LoVo (cell line): ENCODE results near the gene RSAD2.
"Not testable (repeated sequence)": the region's sequence is repeated elsewhere in the genome, so short reads cannot be mapped to it uniquely, and the experiment has no call there.

Source experiments
- DNase-seq: peaks from one replicate; pipeline ENCODE4 v3.0.0-alpha.2; 2016; ENCODE audit warnings: low spot score

Gene RSAD2

GRCh38 chr2:6877402-6878304, at the start of gene RSAD2:
TSS of gene RSAD2 (plus strand) at chr2:6877777. CDS start at chr2:6877801, 24 bp downstream.
- DNase-seq, result peak; percentile 66

DNA sequence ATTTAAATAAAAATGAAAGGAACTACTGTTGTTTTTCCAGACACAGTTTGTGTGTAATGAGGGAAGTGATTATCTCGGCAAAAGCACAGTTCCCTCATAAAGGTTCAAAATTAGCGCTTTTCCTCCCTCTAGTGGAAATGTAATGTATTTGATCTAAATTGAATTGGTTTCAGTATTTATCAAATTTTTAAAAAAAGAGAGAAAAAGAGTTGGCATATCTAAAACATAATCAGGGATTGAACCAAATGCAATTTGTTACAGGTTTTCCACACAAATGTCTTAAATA, 49.3 kb upstream of the RSAD2 start:
- DNase-seq, result no peak

- DNase-seq, result no peak
These were observed 46.3 kb upstream of the RSAD2 start for GRCh38 chr2:6831229-6831628.

DNA sequence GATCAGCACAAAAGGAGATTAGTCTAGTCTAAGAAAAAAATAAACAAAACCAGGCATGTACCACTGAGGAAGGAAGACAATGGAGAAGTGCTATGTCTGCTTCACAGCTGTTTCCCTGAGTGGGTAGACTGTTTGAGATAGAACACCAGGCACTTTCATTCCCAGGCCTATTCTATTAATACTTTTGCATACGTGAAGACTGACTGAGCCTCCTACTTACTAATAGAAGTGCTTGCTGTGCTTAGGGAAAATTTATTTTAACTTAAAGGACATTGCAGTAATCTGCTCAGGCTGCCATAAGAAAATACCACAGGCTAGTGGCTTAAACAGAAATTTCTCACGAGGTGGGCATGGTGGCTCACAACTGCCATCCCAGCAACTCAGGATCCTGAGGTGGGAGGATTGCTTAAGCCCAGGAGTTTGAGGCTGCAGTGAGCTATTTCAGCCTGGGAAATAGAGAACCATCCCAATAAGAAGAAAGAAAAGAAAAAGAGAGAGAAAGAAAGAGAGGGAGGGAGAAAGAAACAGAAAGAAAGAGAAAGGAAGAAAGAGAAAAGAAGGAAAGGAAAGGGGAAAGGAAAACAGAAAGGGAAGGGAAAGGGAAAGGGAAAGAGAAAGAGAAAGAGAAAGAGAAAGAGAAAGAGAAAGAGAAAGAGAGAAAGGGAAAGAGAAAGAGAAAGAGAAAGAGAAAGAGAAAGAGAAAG, 44.8 kb upstream of the RSAD2 start:
- DNase-seq, result no peak

DNA sequence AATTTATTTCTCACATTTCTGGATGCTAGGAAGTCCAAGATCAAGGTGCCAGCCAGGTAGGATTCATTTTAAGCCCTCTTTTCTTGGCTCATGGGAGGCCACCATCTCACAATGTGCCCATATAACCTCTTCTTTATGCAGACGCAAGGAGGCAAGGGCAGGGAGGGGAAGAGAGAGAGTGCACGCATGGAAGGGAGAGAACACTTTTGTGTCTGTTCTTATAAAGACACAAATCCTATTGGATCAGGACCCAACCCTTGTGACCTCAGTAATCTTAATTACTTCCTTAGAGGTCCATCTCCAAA, 44.3 kb upstream of the RSAD2 start:
- no peak for DNase-seq

DNA sequence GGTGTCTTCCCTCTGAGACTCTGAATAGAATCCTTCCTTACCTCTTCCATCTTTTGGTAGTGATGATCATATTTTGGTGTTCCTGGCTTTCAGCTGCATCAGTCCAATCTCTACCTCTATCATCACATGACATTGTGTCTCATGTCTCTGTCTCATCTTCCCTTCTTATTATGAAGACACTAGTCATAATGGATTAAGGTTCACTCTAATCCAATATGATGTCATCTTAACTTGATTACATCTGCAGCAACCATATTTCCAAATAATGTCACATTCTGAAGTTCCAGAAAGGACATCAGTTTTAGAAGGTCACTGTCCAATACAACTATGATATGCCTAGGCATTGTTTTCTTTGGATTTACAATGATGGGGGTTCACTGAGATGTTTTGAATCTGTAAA, 43.4 kb upstream of the RSAD2 start:
- DNase-seq, result no peak

GRCh38 chr2:6835467-6835866, 42.1 kb upstream of the RSAD2 start:
- no peak for DNase-seq

DNA sequence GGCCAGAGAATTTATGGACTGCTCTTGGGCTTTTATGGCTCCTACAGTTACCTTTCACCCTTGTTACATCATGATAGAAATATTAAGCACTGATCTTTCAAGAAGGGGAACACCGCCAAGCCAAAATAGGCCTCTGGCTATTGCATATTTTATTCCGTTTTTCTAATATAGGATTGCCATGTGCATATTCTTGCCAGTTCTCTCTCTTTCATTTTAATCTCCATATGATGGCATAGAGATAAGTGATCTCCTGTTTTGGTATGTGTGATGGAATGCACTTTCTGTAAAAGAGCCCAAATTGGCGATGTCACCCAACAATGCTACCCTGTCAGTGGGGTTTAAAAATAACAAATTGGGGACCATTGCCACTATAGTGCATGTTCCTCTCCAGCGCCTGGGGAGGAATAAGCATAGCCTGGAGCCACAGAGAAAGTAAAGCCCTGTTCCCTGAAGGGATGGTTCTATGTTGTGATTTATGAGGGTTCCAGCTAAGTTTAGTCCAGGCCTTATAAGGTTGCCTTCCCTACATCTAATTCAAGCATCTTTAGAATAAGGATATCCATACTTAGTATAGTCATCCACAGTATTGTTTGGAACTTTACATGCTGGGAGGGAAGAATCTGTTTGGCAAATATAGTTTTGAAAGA, 38.8 kb upstream of the RSAD2 start:
- no peak for DNase-seq

DNA sequence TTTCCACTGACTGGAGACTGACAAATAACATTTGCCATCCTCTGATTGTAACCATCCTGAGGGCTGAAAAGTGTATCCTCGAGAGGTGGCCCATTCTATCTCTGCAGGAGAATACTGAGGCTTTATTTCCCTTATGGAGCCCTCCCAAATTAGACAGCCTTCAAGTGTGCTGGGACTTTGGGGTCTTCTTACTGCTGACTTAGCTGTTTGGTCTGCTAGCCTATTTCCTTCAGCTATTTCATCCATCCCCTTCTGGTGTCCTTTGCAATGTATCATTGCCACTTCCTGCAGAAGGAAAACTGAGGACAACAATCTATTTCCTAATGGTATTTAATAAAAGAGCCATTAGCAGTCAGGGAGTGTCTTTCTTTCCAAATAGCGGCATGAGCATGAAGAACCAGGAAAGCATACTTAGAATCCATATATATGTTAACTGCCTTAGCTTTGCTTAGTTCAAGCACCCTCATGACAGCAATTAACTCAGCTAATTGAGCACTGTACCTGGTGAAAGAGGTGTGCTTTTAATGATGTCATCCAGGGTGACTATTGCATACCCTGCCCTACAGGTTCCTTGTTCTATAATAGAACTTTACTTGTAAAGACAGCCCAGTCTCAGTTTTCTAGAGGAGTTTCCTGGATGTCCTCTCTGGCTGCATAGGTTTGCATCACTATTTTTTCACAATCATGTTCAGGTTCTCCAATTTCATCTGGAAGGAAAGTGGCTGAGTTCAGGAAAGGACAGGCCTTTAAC, 35.9 kb upstream of the RSAD2 start:
- no peak for DNase-seq

DNA sequence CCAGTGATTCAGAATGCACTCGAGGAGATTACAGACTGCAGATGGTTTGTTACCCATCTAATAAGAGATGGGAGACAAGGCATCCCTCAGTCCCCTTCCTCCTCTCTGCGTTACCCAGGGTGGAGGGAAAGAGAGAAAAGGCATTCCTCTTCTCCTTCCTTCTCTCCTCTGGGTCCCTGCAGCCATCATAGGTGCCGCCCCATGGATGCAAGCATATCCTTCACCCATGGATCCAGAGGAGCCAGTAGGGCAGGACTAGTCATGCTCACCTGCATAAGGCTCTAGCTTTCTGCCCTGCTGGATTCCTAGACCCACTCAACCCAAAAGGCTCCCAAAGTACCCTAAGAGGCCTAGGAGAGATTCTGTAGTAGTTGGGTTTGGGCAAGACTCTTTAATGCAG, 32.3 kb upstream of the RSAD2 start:
- DNase-seq, result no peak

DNA sequence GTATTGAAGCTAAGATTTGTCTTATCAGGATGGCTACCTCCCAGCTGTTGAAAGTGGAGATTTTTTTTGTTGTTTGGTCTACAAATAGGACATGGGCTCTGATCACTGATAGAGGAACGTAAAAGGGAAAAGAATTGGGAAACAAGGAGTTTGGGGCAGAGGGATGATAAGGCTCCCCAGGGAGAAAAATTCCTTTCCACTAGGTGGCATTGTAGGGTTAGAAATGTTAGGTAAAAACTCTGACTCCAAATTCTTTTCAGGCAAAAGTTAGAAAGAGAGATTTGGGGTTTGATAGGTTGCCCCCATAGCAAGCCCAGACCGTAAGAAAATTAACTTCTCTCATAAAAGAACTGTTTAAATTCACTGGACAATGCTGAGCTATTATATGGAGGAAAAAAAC, 31.7 kb upstream of the RSAD2 start:
- no peak for DNase-seq

DNA sequence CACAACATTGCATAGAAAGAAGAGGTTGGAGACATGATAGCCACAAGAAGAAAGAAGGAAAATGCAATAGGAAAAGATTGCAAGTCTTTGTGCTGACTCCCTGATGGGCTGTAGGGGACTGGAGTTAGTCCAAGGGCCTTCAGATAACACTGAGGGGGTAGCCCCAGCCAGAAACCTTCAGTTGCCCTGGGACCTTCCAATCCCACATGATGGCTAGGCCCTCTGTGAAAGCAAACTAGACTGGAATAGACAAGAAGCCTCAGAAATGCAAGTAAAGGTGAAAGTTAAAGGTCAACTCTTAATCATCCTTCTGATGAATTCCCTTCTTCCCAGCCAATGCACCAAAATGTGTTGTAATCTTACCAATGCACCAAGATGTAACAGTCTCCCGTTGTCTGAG, 31.0 kb upstream of the RSAD2 start:
- no peak for DNase-seq

DNA sequence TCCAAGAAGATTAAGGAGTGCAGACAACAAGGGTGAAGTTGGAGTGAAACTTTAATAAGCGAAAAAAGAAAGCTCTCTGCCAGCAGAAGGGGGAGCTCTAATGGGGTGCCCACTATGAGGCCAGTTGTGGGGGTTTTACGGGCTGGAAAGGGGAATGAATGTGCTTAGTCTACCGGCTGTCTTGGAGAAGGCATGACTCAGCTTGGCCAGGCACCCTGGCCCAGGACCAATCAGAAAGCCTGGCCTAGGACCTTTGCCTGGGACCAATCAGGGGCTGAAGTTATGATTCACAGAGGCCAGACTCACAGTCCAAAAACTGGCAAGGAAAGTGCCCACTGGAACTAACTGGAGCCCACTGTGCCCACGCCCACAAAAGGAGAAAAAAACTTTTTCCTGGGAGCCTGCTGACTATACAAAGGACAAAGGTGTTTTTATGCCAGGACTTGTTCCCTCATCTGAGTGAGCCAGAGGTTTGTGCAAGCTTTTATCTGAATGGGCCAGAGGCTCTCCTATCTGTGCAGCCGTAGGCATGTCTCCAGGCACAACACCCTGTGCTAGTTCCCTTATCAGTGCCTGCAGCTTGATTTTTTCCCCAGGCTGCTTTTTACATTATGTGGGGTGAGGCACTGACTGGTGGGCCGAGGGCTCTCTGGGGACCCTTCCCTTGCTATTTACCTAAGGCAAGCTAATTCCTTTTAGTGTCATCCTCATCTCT, 30.5 kb upstream of the RSAD2 start:
- DNase-seq, result no peak

DNA sequence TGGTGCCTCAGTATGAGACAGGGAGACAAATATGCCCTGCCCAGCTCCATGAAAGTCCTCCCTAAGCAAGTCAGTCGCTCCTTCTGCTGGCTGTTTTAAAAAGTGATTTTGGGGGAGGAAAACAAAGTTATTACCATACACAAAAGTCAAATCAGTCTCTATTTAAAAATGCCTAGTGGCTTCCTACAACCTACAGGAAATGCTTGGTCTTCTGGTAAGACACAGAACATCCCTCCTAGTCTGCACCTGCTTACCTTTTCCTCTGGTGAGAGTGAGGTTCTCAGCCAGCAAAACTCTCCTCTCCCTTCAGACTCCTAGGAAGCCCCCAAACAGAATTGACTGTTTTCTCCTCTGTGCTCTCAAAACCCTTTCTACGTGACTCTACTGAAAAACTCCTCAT, 25.4 kb upstream of the RSAD2 start:
- DNase-seq, result no peak

GRCh38 chr2:6854416-6854815, 23.2 kb upstream of the RSAD2 start:
- no peak for DNase-seq

DNA sequence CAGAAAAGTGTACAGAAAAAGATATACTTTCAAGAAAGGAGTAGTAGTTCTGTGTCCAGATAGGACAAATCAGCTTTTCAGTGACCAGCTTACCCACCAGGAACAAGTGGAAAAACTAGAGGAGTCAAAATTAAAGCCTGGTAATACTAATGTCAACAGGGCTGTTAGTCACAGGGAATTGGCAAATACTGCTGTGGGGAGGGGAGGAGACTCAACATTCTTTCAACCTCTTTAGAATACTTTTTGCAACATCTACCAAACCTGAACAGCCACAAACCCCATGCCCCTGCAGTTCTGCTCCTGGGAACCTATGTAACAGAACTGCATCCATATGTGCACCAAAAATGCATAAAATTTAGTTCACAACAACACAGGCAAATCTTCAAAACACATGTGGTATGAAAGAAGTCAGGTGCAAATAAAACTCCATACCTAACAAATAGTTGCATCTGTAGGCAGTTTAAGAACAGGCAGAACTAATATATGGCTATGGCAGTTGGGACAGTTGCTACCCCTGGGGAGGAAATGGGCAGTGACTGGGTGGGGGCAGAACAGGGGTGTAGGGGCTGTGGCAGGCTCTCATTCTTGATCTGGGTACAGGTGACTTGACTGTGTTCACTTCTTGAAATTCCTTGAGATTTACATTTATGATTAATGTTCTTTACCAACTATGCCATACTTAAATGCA, 21.6 kb upstream of the RSAD2 start:
- no peak for DNase-seq

DNA sequence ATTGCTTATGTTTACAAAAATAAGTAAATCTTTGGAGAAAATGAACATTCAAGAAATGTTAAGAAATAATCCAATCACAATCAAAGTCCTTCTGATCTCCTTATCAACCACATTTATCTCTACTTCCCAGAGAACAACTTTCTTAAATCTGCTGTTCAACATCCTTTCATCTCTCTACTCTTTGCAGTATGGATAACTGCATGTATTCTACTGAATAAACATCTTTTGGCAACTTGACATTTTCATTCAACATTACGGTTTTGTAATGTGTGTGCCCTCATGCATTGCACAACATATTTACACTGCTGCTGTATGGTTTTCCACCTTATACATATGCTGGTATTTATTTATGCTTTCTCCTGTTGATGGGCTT, 21.0 kb upstream of the RSAD2 start:
- no peak for DNase-seq

- DNase-seq, result not testable (repeated sequence)
These were observed 19.0 kb upstream of the RSAD2 start for GRCh38 chr2:6858466-6859027.

- no peak for DNase-seq
These were observed 17.3 kb upstream of the RSAD2 start for GRCh38 chr2:6860296-6860695.

- DNase-seq, result no peak
These were observed 13.8 kb upstream of the RSAD2 start for GRCh38 chr2:6863792-6864191.

GRCh38 chr2:6864231-6864754, 13.3 kb upstream of the RSAD2 start:
- DNase-seq, result no peak
